ENCODE data around the gene RGS2.

RGS2 gene

GRCh38 chr1:192776998-192777397 lies 31.8 kb upstream of the RGS2 start:
- DNase-seq (ENCODE audit: low spot score) = no peak
- no peak for TF ChIP-seq CTCF (IDR thresholded peaks at IDR 0.05; ENCODE audit: extremely low read depth, insufficient read depth, missing control alignments)
- in situ Hi-C loops (cut with MboI; ENCODE audit: low pct_unique_long_range_greater_than_20kb, low sequenced_read_pairs, unreplicated experiment) = no loop called here

- in situ Hi-C loops (cut with MboI; ENCODE audit: low pct_unique_long_range_greater_than_20kb, low sequenced_read_pairs, unreplicated experiment) = no loop called here
- no peak for TF ChIP-seq CTCF (IDR thresholded peaks at IDR 0.05; ENCODE audit: extremely low read depth, insufficient read depth, missing control alignments)
- DNase-seq (ENCODE audit: low spot score) = no peak
Observed at GRCh38 chr1:192783791-192784190, 25.0 kb upstream of the RGS2 start.

GRCh38 chr1:192784397-192784796 lies 24.4 kb upstream of the RGS2 start:
- no peak for DNase-seq (ENCODE audit: low spot score)
- in situ Hi-C loops (cut with MboI; ENCODE audit: low pct_unique_long_range_greater_than_20kb, low sequenced_read_pairs, unreplicated experiment) = no loop called here
- no peak for TF ChIP-seq CTCF (IDR thresholded peaks at IDR 0.05; ENCODE audit: extremely low read depth, insufficient read depth, missing control alignments)

- TF ChIP-seq CTCF (IDR thresholded peaks at IDR 0.05; ENCODE audit: extremely low read depth, insufficient read depth, missing control alignments) = no peak
- in situ Hi-C loops (cut with MboI; ENCODE audit: low pct_unique_long_range_greater_than_20kb, low sequenced_read_pairs, unreplicated experiment) = no loop called here
- DNase-seq (ENCODE audit: low spot score) = no peak
Observed at GRCh38 chr1:192786576-192786975, 22.3 kb upstream of the RGS2 start.

GRCh38 chr1:192787914-192788585 lies 20.8 kb upstream of the RGS2 start:
- no peak for TF ChIP-seq CTCF (IDR thresholded peaks at IDR 0.05; ENCODE audit: extremely low read depth, insufficient read depth, missing control alignments)
- no peak for DNase-seq (ENCODE audit: low spot score)
- in situ Hi-C loops (cut with MboI; ENCODE audit: low pct_unique_long_range_greater_than_20kb, low sequenced_read_pairs, unreplicated experiment) = no loop called here

GRCh38 chr1:192789871-192790270 lies 19.0 kb upstream of the RGS2 start:
- no peak for DNase-seq (ENCODE audit: low spot score)
- in situ Hi-C loops (cut with MboI; ENCODE audit: low pct_unique_long_range_greater_than_20kb, low sequenced_read_pairs, unreplicated experiment) = loop anchor here (10.0 kb wide), 1 partner anchor 225 kb away; no protein-coding TSS in a partner anchor
- no peak for TF ChIP-seq CTCF (IDR thresholded peaks at IDR 0.05; ENCODE audit: extremely low read depth, insufficient read depth, missing control alignments)
